Islet precursor cell (in vitro differentiated cells): ENCODE data around the gene C2CD4D.
A peak's percentile ranks its signal among the peaks of the same experiment; 100 is the strongest.

Experiments
- DNase-seq: peaks from one replicate; pipeline ENCODE4 v3.0.0-alpha.2; 2018

The C2CD4D gene

DNA sequence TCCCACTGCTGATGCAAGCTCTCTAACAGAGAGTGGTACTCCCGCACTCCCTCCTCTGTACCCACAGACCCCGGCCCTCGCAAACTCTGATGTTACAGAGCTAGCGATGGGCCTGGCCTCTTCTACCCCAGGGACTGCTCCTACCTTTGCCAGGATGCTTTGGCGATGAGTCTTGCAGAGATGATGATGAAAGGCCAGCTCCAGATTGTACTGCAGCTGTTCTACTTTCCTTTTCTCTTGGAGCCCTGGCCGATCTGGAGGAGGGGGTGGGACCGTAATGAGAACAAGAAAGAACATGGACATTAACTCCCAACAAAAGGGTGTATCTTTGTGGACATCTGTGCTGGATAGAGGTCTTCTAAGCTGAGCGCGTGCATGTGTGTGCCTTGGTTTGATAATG is 28.4 kb downstream of the C2CD4D start:
- DNase-seq = no peak

DNA sequence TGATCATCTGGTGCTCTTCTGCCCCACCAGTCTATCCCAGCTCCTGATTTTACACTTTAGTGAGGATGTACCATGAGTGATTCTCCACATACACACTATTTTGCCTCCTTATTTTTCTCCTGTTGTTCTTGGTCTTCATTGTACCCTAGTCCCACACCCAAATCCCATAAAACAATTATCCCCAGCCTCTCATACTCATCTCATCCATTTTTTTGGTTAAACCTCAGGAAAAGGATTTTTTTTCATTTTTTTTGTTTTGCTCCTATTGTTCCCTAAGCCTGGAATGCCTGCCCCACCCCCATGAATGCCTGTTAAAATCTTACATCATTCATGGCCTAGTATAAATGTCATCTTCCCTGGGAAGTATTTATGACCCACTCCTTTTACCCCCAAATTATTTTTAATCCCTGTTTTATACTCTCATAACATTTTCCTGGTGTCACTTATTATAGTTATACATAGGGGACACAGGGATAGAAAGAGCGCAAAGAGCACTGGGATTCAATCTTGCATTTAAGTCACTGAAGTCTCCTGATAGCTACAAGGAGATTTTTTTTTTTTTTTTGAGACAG is 29.5 kb downstream of the C2CD4D start:
- peak; percentile 12 for DNase-seq

DNA sequence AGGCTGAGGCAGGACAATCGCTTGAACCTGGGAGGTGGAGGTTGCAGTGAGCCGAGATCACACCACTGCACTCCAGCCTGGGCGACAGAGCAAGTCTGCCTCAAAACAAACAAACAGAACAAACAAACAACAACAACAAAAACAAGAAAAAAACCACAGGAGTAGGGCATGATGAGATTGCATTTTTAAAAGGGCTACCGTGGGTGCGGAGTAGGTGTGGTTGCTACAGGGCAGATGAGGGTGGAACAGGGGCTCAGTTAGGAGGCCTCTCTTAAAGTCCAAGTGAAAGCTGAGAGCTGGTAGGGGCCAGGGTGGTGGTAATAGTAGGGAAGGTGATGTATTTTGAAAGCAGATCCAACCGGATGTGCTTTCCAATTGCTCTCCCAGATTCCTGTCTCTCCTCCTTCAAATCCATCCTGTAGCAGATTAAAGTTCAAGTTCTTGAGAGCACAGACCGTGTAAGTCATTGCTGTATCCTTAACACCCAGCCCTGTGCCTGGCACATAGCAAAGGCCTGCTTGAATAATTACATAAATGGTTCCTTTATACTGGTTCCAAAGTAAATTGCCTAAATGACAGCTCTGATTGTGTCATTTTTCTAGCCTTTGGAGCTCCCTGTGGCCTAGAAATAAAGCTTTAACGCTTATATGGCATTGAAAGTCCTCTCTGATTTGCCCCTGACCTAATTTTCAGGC is 30.2 kb downstream of the C2CD4D start:
- DNase-seq = peak; percentile 17

DNA sequence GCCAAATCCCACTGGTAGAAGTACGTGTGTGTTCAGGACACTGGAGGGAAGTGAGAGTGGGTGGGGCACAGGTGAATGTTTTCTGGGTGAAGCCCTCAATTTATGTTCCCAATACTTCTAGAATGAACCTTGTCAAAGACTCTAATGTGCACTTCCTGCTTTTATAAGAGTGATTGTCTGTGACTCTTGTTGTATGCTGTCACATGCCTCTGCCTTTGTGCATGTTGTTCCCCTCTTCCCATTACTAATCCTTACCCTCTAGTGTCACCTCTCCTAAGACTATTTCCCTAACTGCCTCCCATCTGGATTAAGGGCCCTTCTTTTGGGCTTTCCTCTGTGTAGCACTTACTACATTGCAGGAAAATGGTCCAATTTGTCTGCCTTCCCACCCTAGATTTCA is 31.9 kb downstream of the C2CD4D start:
- DNase-seq = peak; percentile 7

DNA sequence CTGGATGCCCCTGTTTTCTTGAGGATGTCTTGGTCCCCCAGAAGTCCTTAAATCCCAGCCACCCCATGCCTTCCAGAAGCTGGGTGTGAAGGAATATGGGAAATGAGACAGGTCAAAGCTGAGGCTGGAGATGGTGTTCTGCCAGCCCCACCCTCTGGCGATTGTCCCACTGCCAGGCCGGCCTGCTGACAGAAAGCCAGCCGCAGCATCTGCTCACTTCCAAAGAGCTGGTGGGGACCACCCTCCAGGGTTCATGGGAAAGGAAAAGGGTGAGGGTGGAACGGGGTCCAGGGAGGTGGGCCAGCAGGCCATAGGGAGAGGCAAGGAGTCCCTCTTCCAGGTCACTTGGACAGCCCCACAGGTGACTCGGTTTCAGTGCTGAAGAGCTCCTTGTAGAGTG is 32.5 kb downstream of the C2CD4D start:
- DNase-seq = no peak

DNA sequence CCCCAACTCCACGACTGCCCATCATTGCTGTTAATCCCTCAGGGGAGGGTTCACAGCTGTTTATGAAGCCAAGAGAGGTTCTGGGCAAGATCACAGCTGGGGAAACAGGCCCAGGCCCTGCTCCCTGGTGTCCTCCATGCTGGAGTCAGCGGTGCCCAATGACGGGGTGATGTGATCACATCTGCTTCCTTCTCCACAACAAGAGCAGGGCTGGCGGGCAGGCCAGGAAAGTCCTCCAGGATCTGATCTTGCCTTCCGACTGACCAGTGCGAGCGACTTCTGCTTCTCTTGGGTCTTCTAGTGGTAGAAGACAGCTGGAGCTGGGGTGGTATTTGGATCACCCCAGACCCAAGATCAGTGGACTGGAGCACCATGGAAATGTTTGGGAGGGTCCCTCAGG is 33.5 kb downstream of the C2CD4D start:
- no peak for DNase-seq

DNA sequence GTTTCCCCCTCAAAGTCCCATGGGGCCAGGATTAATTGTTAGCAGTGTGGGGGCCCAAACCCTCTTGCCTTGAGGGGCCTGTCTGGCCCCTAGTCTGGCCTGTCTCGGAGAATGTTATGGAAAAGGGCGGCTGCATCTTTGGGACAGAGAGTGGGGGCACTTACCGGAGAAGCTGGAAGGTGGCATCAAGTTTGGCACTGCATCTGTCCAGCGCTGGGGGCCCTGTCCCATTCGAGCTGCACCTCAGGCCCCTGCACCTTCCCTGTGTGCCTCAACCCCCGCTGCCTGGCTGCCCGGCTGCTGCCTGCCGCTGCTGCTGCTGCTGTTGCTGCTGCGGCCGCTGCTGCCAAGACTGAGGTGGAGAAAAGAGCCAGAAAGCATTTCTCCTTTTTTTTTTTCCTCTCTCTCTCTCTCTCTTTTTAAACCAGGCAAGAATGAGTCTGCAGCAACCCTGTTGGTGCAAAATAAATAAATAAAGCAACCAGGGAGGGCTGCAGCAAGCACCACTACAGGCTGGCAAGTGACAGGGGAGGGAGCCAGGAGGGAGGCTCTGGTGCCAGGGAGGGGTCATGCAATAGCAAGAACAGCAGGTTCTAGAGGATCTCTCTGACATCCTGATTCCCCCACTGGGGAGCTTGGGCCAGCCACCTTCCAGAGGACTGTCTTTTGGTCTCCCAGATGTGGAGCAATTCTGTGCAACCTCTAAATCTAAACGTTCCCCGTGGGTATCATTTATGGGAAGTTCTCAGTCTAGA is 34.4 kb downstream of the C2CD4D start, which contains the start of gene LINGO4:
TSS of gene LINGO4 (minus strand) at position 354 of the 755 bp plus-strand sequence. CDS start 2,715 bp downstream, outside the sequence.
- DNase-seq = peak; percentile 32

DNA sequence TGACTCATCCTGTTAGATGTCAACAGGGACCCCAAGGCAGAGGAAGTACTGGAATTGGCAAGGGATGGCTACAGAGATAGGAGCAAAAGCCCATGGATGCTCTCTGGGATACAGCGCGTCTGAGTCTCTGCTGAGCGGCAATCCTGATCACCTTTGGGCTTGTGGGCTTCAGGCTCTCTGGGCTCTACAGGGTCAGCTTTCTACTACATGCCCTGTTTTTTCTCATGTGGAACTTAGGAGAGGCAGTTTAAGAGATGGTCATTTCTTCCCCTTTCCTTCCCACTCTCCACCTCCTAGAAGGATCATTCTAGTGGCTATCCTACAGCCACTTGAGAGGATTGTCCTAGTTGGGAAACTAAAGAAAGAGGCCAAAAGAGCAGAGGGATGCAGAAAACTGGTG is 35.7 kb downstream of the C2CD4D start:
- DNase-seq = no peak

DNA sequence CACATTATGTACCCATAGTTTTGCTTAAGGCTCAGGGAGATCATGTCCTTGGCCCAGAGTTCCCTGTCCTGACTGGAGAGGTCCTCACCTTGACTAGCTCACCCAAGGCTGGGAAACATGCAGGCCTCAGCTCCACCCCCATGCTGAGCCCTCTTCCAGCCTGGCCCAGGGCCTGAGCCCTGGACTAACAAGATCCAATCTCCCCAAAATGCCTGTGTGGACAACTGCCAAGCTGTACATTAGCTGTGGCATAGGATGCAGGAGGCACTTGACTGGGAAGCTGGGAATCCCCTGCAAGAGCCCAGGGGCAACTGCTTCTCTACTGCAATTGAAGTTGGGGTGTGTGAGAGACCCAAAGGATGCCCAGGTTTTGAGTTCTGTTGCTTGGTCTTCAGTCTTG is 36.5 kb downstream of the C2CD4D start:
- DNase-seq = no peak

DNA sequence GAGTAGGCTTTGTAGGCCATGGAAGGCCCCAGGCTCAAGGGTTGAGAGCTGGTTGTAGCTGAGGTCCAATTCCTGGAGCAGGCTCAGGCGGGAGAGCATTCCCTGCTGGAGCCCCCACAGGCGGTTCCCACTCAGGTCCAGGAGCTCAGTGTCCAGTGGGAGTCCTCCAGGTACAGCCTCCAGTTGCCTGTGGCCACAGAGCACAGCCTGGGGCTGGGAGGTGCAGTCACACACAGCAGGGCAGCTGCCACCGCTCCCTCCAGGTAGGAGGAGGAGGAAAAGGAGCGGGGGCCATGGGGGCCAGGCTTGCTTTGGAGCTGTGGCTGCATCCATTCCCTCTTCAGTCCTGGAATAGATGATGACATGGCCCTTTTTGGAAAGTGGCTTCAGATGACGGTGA is 37.2 kb downstream of the C2CD4D start:
- DNase-seq = no peak

DNA sequence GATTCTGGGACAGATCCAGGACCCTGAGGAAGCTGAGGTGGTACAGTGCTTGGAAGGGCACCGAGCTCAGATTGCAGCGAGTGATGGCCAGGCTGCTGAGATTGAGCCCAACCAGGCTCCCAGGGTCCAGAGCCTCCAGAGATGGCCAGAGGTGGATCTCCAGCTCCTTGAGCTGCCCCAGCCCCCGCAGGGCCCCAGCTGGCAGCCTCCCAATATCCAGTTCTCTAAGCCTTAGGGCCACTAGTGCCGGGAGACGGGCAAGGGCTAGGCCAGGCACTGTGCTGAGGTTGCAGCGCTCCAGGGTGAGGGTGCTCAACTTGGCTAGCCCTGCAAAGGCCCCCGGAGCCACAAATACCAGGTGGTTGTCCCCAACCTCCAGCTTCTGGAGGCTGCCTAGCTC is 37.8 kb downstream of the C2CD4D start:
- DNase-seq = no peak

DNA sequence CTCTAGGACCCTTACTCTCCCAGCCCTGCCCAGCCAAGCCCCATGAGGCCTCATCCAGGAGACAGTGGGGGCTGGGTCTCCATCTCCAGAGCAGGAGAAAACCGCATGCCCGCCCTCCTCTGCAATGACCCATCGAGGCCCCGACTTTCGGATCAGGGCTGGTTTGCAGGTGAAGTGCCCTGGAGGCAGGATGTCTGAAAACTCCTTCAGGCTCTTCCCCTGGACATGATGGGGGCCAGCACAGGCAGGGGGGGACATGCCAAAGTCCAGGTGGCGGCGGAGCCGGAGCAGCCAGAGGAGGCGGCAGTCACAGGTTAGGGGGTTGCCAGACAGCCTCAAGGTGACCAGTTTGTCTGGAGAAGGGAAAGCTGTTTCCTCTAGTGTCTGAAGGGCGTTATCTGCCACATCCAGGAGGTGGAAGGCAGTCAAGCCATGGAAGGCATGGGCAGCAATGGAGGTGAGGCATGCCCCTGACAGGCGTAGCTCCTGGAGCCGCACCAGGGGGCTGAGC is 38.3 kb downstream of the C2CD4D start:
- DNase-seq = no peak

DNA sequence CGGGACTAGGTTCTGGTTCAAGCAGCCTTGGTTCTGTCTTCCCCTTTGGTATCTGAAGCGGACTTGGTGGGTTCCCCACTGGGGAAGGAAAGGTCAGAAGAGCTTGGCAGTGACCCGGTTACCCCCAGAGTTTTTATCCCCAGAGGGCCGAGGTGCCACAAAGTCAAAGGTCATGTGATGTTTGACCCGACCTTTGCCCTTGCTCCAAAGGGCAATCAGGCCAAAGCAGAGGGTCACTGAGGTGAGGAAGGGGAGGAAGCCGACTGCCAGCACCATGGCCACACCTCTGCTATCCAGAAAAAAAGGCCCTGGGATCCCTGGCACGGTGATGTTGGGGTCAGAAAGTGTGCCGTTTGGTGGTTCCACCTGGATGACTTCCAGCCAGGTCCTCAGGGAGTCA is 38.8 kb downstream of the C2CD4D start:
- DNase-seq = no peak

DNA sequence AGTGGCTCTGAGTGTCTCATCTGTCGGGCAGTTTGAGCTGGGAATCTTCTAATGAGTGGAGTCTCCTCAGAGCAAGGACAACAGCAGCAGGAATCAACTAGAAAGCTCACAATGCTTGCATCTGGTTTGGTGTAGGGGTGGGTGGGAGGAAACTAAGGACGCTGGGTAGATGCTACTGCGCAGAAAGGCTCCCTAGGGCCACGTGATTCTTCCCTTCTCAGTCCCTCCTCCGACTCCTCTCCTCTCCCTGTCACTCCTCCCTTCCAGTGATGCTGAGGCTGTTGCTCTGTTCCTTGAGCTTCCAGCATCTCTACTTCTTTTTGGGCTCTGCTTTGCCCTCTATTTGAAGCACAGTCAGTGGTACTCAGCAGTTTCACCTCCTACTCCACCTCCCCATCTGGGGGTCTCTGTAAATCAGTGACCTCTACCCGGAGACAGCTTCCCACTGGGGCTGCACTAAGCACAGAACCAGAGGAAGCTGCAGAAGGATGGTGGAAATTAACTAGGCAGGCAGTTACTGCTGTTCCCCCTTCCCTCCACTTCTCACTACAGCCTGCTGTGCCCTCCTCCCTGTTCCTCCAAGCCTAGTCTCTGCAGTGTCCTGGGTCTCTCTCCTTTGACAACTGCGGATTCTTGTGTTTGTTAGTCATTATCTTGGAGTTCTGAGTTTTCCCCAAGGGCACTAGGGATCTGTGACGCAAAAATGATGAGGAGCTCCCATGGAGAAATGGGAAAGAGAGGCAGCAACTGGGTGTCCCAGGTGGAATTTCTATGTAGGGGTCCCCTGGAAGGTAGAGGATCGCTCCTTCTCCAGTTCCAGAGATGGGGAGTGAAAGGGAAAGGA is 40.2 kb downstream of the C2CD4D start:
- DNase-seq = no peak

DNA sequence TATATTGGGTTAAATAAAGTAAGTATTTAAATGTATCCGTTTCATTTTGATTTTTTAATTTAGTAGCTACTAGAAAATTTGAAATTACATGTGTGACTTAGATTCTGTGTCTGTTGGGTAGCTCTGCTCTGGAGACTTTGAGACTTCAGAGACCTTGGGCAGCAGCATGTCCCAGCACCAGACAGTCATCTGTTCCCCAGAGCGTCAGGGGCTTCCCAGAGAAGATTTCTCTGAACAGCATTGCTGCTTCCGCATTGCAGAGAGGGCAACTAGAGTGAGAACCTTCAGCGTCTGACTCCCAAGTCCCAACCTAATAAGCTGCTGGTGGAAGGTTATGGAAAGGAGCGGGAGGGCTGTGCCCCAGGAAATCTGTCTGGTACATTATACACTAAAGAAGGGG is 41.0 kb downstream of the C2CD4D start:
- DNase-seq = no peak

DNA sequence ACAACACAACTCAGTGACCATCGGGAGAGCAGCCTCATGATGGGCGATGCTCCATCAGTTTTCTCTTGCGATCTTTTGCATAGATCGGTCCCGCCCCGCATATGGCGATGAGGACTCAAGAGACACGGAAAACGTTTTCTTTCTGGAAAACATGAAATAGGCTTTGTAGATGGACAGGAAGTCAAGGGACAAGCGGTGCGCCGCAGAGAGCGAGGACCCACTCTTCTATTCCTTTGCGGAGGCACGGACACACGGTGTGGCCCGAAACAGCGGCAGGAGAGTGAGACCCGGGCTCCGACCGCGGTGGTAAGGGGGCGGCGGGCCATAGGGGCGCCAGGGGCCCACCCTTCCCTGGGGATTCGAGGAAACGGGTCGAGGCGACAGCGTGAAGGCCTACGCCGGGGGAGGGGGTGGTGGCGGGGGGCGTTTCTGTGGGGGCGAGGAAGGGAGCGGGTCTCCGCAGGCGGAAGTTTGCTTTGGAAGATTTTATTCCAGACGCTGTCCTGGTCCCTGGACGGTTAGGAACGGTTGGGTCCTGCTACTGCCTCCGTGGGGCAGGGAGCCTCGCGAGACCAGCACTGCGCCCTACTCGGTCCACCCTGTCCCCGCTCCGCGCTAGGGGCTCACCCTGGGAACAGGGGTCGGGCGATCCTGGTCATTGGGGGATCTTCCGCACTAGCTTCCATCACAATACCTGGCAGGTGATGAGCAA is 48.5 kb downstream of the C2CD4D start:
- peak; percentile 71 for DNase-seq

DNA sequence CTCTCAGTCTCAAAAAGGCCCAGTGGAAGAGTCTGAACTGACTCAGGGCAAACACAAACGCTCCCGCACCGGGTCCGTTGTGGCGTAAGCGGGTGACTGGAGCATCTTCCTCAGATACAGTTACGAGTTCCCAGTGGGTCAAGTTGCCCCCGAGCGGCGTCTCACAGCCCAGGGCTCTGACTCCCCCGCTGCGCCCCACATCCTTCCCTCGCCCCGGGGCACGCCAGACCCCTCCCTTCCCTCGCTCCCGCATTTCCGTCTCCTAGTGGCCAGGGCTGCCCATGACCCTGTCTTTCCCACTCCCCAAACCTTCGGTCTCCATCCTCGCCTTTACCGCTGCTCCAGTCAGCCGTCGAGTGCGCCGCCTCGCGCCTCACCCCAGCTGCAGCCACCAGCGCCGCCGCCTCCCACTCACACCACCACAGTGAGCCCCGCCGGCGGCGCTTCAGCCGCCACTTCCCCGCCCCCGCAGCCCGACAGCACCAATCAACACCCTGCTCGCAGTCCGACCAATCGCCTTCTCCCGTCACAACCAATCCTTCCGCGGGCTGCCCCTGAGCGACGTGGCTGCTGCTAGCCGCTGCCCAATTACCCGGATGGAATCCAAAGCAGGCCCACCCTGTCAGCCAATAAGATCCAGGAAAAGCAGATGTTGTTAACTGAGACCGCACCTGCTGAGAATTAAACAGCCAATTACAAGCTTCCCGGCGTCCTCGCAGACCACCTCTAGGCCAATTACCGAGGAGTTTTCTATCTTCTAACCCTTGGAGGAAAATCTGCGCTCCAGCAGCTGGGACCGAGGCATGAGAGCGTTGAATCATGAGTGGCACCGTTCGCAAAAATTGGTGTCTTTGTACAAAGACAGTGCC is 49.3 kb downstream of the C2CD4D start, which contains the start of gene TDRKH:
TSS of gene TDRKH (minus strand) at position 430 of the 869 bp plus-strand sequence. CDS start 7,478 bp downstream, outside the sequence.
- DNase-seq = peak; percentile 100
